HepG2 (cell line): ENCODE results near the gene CDH2. TPM values are rescaled to one million over a fixed set of nuclear protein-coding genes. Genes with fewer than 3 reads are reported as not detected.

ENCODE experiments used
- ATAC-seq: fragments of 200-7000 bp; cut with Tn5 transposase; 3 replicates; pipeline ENCODE4 v1.9.1; 2020; ENCODE audit warnings: mild to moderate bottlenecking, moderate library complexity
- BruUV-seq: library from RNA; stranded (reverse); fragments of 400-500 nt; replicated peaks from 2 replicates; lab custom pipeline; 2021; lab: Mats Ljungman, UMichigan
- CTCF ChIA-PET: fragments of 300-600 bp; formaldehyde crosslinking; extraction: SDS; loops from one replicate; lab custom pipeline; 2021; ENCODE audit warnings: low total read pairs, inconsistent platforms, low intra/inter-chr PET ratio; lab: Yijun Ruan, JAX
- POLR2A ChIA-PET: fragments of 350-600 bp; sonication (Branson Sonifier 250); formaldehyde crosslinking; loops from one replicate; lab custom pipeline; 2020; ENCODE audit warnings: antibody characterized with exemption, inconsistent platforms; lab: Yijun Ruan, JAX
- DNase-seq: peaks from one replicate; pipeline ENCODE4 v3.0.0-alpha.2; 2015; ENCODE audit warnings: low spot score
- FAIRE-seq: peaks from 3 replicates; lab custom pipeline; 2011; peaks lifted over from hg19 to GRCh38; lab: Jason Lieb, UNC
- H2AFZ ChIP-seq: one replicate; pipeline ENCODE4 v1.6.1; 2011; ENCODE audit warnings: low read length, inconsistent platforms
- H3K27ac ChIP-seq: fragments of 300-600 bp; 3 replicates; pipeline ENCODE4 v1.8.0; 2011; ENCODE audit warnings: mixed run types, mild to moderate bottlenecking, mixed read lengths, low read length, inconsistent platforms; ENCODE audit not compliant: insufficient read depth; ENCODE audit errors: extremely low read length
- H3K27me3 ChIP-seq, 2 experiments: fragments of 200-600 bp in 1 of 2; 2 replicates in 1 of 2; 3 replicates in 1 of 2; pipeline versions ENCODE4 v1.6.0 to v1.8.0; 2011; ENCODE audit warnings: low read length in 2 of 2, mild to moderate bottlenecking in 2 of 2, moderate library complexity in 2 of 2, inconsistent platforms in 1 of 2; ENCODE audit not compliant: insufficient read depth in 2 of 2, control insufficient read depth in 1 of 2
- H3K36me3 ChIP-seq, 2 experiments: fragments of 200-600 bp in 1 of 2; replicated peaks in 1 of 2; 2 replicates in 1 of 2; 3 replicates in 1 of 2; pipeline versions ENCODE4 v1.5.1 to v1.8.0; 2011; ENCODE audit warnings: low read length in 2 of 2, inconsistent platforms in 1 of 2; ENCODE audit not compliant: insufficient read depth in 2 of 2, control insufficient read depth in 1 of 2
- H3K4me1 ChIP-seq: 2 replicates; pipeline ENCODE4 v1.5.1; 2012; ENCODE audit warnings: low read length, inconsistent platforms; ENCODE audit not compliant: insufficient read depth
- H3K4me2 ChIP-seq: 2 replicates; pipeline ENCODE4 v1.6.0; 2011; ENCODE audit warnings: low read depth, low read length, inconsistent platforms
- H3K4me3 ChIP-seq, 3 experiments: fragments of 200-600 bp in 1 of 3; sonication (generic), shearing (Covaris generic) in 1 of 3; replicated peaks in 1 of 3; 2 replicates each; pipeline ENCODE4 v1.5.1; 2011 to 2016; ENCODE audit warnings: low read length in 3 of 3, inconsistent platforms in 2 of 3, low read depth in 2 of 3, mild to moderate bottlenecking in 2 of 3, control low read depth in 1 of 3, mixed read lengths in 1 of 3; ENCODE audit not compliant: insufficient read depth in 1 of 3
- H3K79me2 ChIP-seq: one replicate; pipeline ENCODE4 v1.6.1; 2011; ENCODE audit warnings: low read length, inconsistent platforms; ENCODE audit not compliant: insufficient read depth
- H3K9ac ChIP-seq: 2 replicates; pipeline ENCODE4 v1.6.0; 2011; ENCODE audit warnings: mild to moderate bottlenecking, low read depth, low read length, inconsistent platforms; ENCODE audit not compliant: insufficient read depth
- H3K9me3 ChIP-seq: 2 replicates; pipeline ENCODE4 v1.5.1; 2012; ENCODE audit warnings: mild to moderate bottlenecking, low read length
- H4K20me1 ChIP-seq: 2 replicates; pipeline ENCODE4 v1.6.0; 2011; ENCODE audit warnings: inconsistent platforms, mild to moderate bottlenecking, low read length, moderate library complexity; ENCODE audit not compliant: insufficient read depth
- AKNA ChIP-seq: sonication (generic); formaldehyde crosslinking; IDR thresholded peaks from 2 replicates; pipeline ENCODE4 v1.4.0; 2020; ENCODE audit warnings: missing genetic modification reagents, borderline replicate concordance
- CHD4 ChIP-seq: fragments of 200-600 bp; sonication (generic); IDR thresholded peaks from 2 replicates; pipeline ENCODE4 v1.7.0; 2017; ENCODE audit warnings: mild to moderate bottlenecking, low read length, borderline replicate concordance
- DDIT3 ChIP-seq: sonication (generic); formaldehyde crosslinking; IDR thresholded peaks from 2 replicates; pipeline ENCODE4 v1.4.0; 2020; ENCODE audit warnings: mild to moderate bottlenecking, missing genetic modification reagents
- HNRNPH1 ChIP-seq: fragments of 200-400 bp; formaldehyde crosslinking; optimal IDR thresholded peaks from 2 replicates; pipeline ENCODE3; 2017; ENCODE audit warnings: mild to moderate bottlenecking, low read depth, low read length
- MAFG ChIP-seq: sonication (generic); formaldehyde crosslinking; IDR thresholded peaks from 2 replicates; pipeline ENCODE4 v1.5.1; 2020; ENCODE audit warnings: mild to moderate bottlenecking, missing genetic modification reagents
- NPAS2 ChIP-seq: sonication (generic); formaldehyde crosslinking; IDR thresholded peaks from 2 replicates; pipeline ENCODE4 v1.8.0; 2022; ENCODE audit warnings: mild to moderate bottlenecking, missing genetic modification reagents, borderline replicate concordance
- NR0B2 ChIP-seq: sonication (generic); formaldehyde crosslinking; IDR thresholded peaks from 2 replicates; pipeline ENCODE4 v1.4.0; 2020; ENCODE audit warnings: mild to moderate bottlenecking, missing genetic modification reagents
- NR2F1 ChIP-seq, 2 experiments: fragments of 450-650 bp in 1 of 2; formaldehyde crosslinking in 1 of 2; IDR thresholded peaks; 2 replicates each; pipeline versions ENCODE4 v1.5.0 to v1.6.1; 2016 to 2020; ENCODE audit warnings: mild to moderate bottlenecking in 1 of 2, missing compliant biosample characterization in 1 of 2, missing genetic modification reagents in 1 of 2, moderate library complexity in 1 of 2
- PBX3 ChIP-seq: sonication (generic); formaldehyde crosslinking; IDR thresholded peaks from 2 replicates; pipeline ENCODE4 v1.8.1; 2023; ENCODE audit warnings: missing genetic modification reagents, inconsistent platforms, borderline replicate concordance
- SP4 ChIP-seq: sonication (generic); formaldehyde crosslinking; IDR thresholded peaks from 2 replicates; pipeline ENCODE4 v1.8.1; 2023; ENCODE audit warnings: mild to moderate bottlenecking, missing genetic modification reagents
- STAG1 ChIP-seq: sonication (generic); formaldehyde crosslinking; IDR thresholded peaks from 2 replicates; pipeline ENCODE4 v1.4.0; 2020; ENCODE audit warnings: missing genetic modification reagents
- ZFP1 ChIP-seq: IDR thresholded peaks from 2 replicates; pipeline ENCODE4 v1.6.1; 2016
- ZNF251 ChIP-seq: sonication (generic); formaldehyde crosslinking; IDR thresholded peaks from 2 replicates; pipeline ENCODE4 v1.9.0; 2021; ENCODE audit warnings: mild to moderate bottlenecking, missing genetic modification reagents
- ZNF33A ChIP-seq: sonication (generic); formaldehyde crosslinking; IDR thresholded peaks from 2 replicates; pipeline ENCODE4 v1.5.1; 2020; ENCODE audit warnings: missing genetic modification reagents, mild to moderate bottlenecking, moderate library complexity, borderline replicate concordance
- ZNF430 ChIP-seq: sonication (generic); formaldehyde crosslinking; IDR thresholded peaks from 2 replicates; pipeline ENCODE4 v1.9.0; 2021; ENCODE audit warnings: mild to moderate bottlenecking, missing genetic modification reagents
- ZNF772 ChIP-seq: sonication (generic); formaldehyde crosslinking; IDR thresholded peaks from 2 replicates; pipeline ENCODE4 v1.5.0; 2020; ENCODE audit warnings: mild to moderate bottlenecking, missing genetic modification reagents
- ZNF83 ChIP-seq: sonication (generic); formaldehyde crosslinking; IDR thresholded peaks from 2 replicates; pipeline ENCODE4 v1.4.0; 2020; ENCODE audit warnings: missing genetic modification reagents, mild to moderate bottlenecking, borderline replicate concordance
- WGBS: methylation state at CpG from one replicate; pipeline ENCODE4 v1.1.6; 2017; ENCODE audit warnings: low lambda C conversion rate; 5-methylcytosine and 5-hydroxymethylcytosine counted together
- in situ Hi-C: cut with HindIII; loops from 2 replicates; pipeline ENCODE4 v1.10.0; 2017; ENCODE audit warnings: low pct_unique_long_range_greater_than_20kb; ENCODE audit not compliant: extremely low pct_ligation_motif_present
- intact Hi-C: fragments of 100-400 bp; cut with micrococcal nuclease; formaldehyde crosslinking; loops from one replicate; pipeline ENCODE4 v1.10.0; 2022; ENCODE audit not compliant: unreplicated experiment
- polyA plus RNA-seq, 8 experiments: library from polyadenylated mRNA; depleted of rRNA in 3 of 8; stranded (reverse) in 7 of 8; unstranded in 1 of 8; fragments of >200 nt; fragmentation: Illumina TruSeq in 4 of 8; extraction: Trizol in 4 of 8; gene quantifications; 2 replicates each; pipeline versions ENCODE4 v1.2.1 to v1.2.3, GENCODE V29; 2011 to 2016; ENCODE audit warnings: low read depth in 4 of 8, missing spikeins in 1 of 8, mixed read lengths in 1 of 8; ENCODE audit not compliant: insufficient read depth in 1 of 8
- total RNA-seq, 5 experiments: library from RNA; depleted of rRNA; stranded (reverse); fragments of >200 nt; fragmentation: Illumina TruSeq; extraction: Trizol; gene quantifications; 2 replicates each; pipeline ENCODE4 v1.2.3, GENCODE V29; 2016; ENCODE audit warnings: low read depth in 1 of 5
- TF ChIP-seq, protein P1 (sequence below): sonication (generic); formaldehyde crosslinking; IDR thresholded peaks from 2 replicates; pipeline ENCODE4 v1.4.0; 2020; ENCODE audit warnings: missing genetic modification reagents

The CDH2 gene
- total and polyA plus RNA-seq, 2 of the 13 experiments (the other 11 are each of a cell fraction or from before 2014, with no cell fraction given): 18.6 to 36.1 TPM

GRCh38 chr18:28078849-28079248, 98.1 kb downstream of the CDH2 start:
- no peak overlapping the region for H3K9ac ChIP-seq
- ATAC-seq (no peak), FAIRE-seq (no peak), DNase-seq (no peak)
- no peak overlapping the region for H2AFZ ChIP-seq
- intact Hi-C loops: no loop called here
- H3K79me2 ChIP-seq: peaks cover 4% of the 10 kb centered on the region
- CTCF ChIA-PET: no interaction called here
- in situ Hi-C loops: no loop called here
- BruUV-seq: no TSS peak
- H3K4me3 ChIP-seq: no peak overlapping the region
- no peak overlapping the region for H3K4me2 ChIP-seq
- no peaks in the 10 kb centered on the region for H3K9me3 ChIP-seq
- H3K27me3 ChIP-seq: no peaks in the 10 kb centered on the region
- WGBS: 41% methylated on average over 2 of the region's 2 CpGs
- H3K27ac ChIP-seq: no peak overlapping the region
- no peaks in the 10 kb centered on the region for H4K20me1 ChIP-seq
- H3K4me1 ChIP-seq: peaks cover 55% of the 10 kb centered on the region
- H3K36me3 ChIP-seq: no peaks in the 10 kb centered on the region; a peak in 1 of 5 replicates
- POLR2A ChIA-PET: no interaction called here
- no peak for TF ChIP-seq PBX3 (CRISPR knock-in tag)
- TF ChIP-seq MAFG (CRISPR knock-in tag): no peak
- TF ChIP-seq ZNF83: no peak
- TF ChIP-seq AKNA (CRISPR knock-in tag): no peak
- TF ChIP-seq ZNF251 (CRISPR knock-in tag): no peak
- TF ChIP-seq ZNF33A (CRISPR knock-in tag): no peak
- no peak for TF ChIP-seq NR2F1 (CRISPR knock-in tag; IDR thresholded peaks at IDR 0.05)
- TF ChIP-seq CHD4: no peak
- TF ChIP-seq HNRNPH1: no peak
- no peak for TF ChIP-seq ZFP1
- TF ChIP-seq NR0B2 (CRISPR knock-in tag): no peak
- no peak for TF ChIP-seq ZNF772 (CRISPR knock-in tag)
- TF ChIP-seq, protein P1, sequence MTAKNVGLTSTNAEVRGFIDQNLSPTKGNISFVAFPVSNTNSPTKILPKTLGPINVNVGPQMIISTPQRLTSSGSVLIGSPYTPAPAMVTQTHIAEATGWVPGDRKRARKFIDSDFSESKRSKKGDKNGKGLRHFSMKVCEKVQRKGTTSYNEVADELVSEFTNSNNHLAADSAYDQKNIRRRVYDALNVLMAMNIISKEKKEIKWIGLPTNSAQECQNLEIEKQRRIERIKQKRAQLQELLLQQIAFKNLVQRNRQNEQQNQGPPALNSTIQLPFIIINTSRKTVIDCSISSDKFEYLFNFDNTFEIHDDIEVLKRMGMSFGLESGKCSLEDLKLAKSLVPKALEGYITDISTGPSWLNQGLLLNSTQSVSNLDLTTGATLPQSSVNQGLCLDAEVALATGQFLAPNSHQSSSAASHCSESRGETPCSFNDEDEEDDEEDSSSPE (CRISPR knock-in tag): no peak
- TF ChIP-seq SP4: no peak
- no peak for TF ChIP-seq ZNF430 (CRISPR knock-in tag)
- no peak for TF ChIP-seq STAG1 (CRISPR knock-in tag)
- no peak for TF ChIP-seq DDIT3 (CRISPR knock-in tag)
- no peak for TF ChIP-seq NPAS2 (CRISPR knock-in tag)
